Stimulated activated CD4-positive, alpha-beta T cell treated with anti-CD3 and anti-CD28 coated beads, Interleukin-15, amount 100 ng/mL, for 1 hour (primary cell): Measurements from ENCODE around the gene GRB10.

Experiments
- DNase-seq, 2 donors: peaks; one replicate each; pipeline ENCODE4 v3.0.0-alpha.2; 2020; ENCODE audit warnings: low read depth in 1 of 2, low spot score in 1 of 2

GRB10 gene

GRCh38 chr7:50803359-50804337 is 21.0 kb upstream of the GRB10 start:
- DNase-seq = no peak

GRCh38 chr7:50801907-50802306 is 19.2 kb upstream of the GRB10 start:
- DNase-seq = no peak

GRCh38 chr7:50799873-50800272 is 17.2 kb upstream of the GRB10 start:
- DNase-seq = no peak

GRCh38 chr7:50798126-50798525 is 15.4 kb upstream of the GRB10 start:
- DNase-seq = no peak

- no peak for DNase-seq
These were observed 13.1 kb upstream of the GRB10 start for GRCh38 chr7:50795831-50796230.

- DNase-seq = no peak
These were observed 12.6 kb upstream of the GRB10 start for GRCh38 chr7:50795253-50795652.

- no peak for DNase-seq
These were observed 11.4 kb upstream of the GRB10 start for GRCh38 chr7:50793947-50794570.

- DNase-seq = no peak
These were observed 10.6 kb upstream of the GRB10 start for GRCh38 chr7:50793120-50793946.

- DNase-seq = no peak
These were observed 9.8 kb upstream of the GRB10 start for GRCh38 chr7:50792342-50793119.

GRCh38 chr7:50791938-50792341 is 9.2 kb upstream of the GRB10 start:
- no peak for DNase-seq

- no peak for DNase-seq
These were observed 8.8 kb upstream of the GRB10 start for GRCh38 chr7:50791363-50791937.

- no peak for DNase-seq
These were observed 7.7 kb upstream of the GRB10 start for GRCh38 chr7:50790381-50790780.

GRCh38 chr7:50788382-50788781 is 5.7 kb upstream of the GRB10 start:
- no peak for DNase-seq

GRCh38 chr7:50787825-50788224 is 5.1 kb upstream of the GRB10 start:
- DNase-seq = no peak

GRCh38 chr7:50785346-50785745 is 2.6 kb upstream of the GRB10 start:
- no peak for DNase-seq

GRCh38 chr7:50783801-50784507 is 1.3 kb upstream of the GRB10 start:
- no peak for DNase-seq

- no peak for DNase-seq
These were observed 607 bp upstream of the GRB10 start for GRCh38 chr7:50783303-50783702.

- no peak for DNase-seq
These were observed 1.1 kb downstream of the GRB10 start for GRCh38 chr7:50781381-50782293.

- DNase-seq = no peak
These were observed 2.3 kb downstream of the GRB10 start for GRCh38 chr7:50780436-50780835.
